LNCaP clone FGC (cell line): ENCODE results near the gene AXL.

Source experiments
- DNase-seq: peaks from one replicate; pipeline ENCODE4 v3.0.0-alpha.2; 2011; ENCODE audit warnings: low read depth
- H3K4me3 ChIP-seq: 2 replicates; pipeline ENCODE4 v1.5.1; 2011; ENCODE audit warnings: mild to moderate bottlenecking, low read depth, low read length, control low read depth
- CTCF ChIP-seq: IDR thresholded peaks from 2 replicates; pipeline ENCODE4 v1.5.1; 2012; ENCODE audit warnings: mild to moderate bottlenecking; ENCODE audit not compliant: control insufficient read depth, insufficient read depth; ENCODE audit errors: extremely low read depth

Gene AXL

GRCh38 chr19:41217741-41218140 is 1.3 kb upstream of the AXL start:
- no peak for DNase-seq
- H3K4me3 ChIP-seq = no peak overlapping the region
- no peak for TF ChIP-seq CTCF

GRCh38 chr19:41218249-41218614 is 791 bp upstream of the AXL start:
- no peak for TF ChIP-seq CTCF
- no peak for DNase-seq
- no peak overlapping the region for H3K4me3 ChIP-seq

GRCh38 chr19:41219924-41220567 is 1.0 kb downstream of the AXL start:
- no peak overlapping the region for H3K4me3 ChIP-seq
- no peak for DNase-seq
- TF ChIP-seq CTCF = no peak

- H3K4me3 ChIP-seq = no peak overlapping the region
- TF ChIP-seq CTCF = no peak
- DNase-seq = no peak
Measured at GRCh38 chr19:41220811-41221210, 1.8 kb downstream of the AXL start.

- H3K4me3 ChIP-seq = no peak overlapping the region
- DNase-seq = no peak
- TF ChIP-seq CTCF = no peak
Measured at GRCh38 chr19:41221514-41222205, 2.6 kb downstream of the AXL start.

- no peak for DNase-seq
- TF ChIP-seq CTCF = no peak
- H3K4me3 ChIP-seq = no peak overlapping the region
Measured at GRCh38 chr19:41222240-41222639, 3.2 kb downstream of the AXL start.
